Spinal cord (tissue), 10 donors: ENCODE data around the gene NCOA1. TPM values are rescaled to one million over a fixed set of nuclear protein-coding genes. Genes with fewer than 3 reads are reported as not detected.
"Not testable (repeated sequence)": the region's sequence is repeated elsewhere in the genome, so short reads cannot be mapped to it uniquely, and the experiment has no call there.

ENCODE experiments used
- DNase-seq, 6 donors: peaks; one replicate each; pipeline versions ENCODE4 v3.0.0 to v3.0.0-alpha.2; 2013 to 2015; ENCODE audit warnings: low spot score in 6 of 6, low read depth in 4 of 6
- H3K27ac ChIP-seq: one replicate; pipeline ENCODE4 v1.5.1; 2013; ENCODE audit warnings: low read depth, low read length, control low read depth
- H3K27me3 ChIP-seq: one replicate; pipeline ENCODE4 v1.6.1; 2013; ENCODE audit warnings: low read length; ENCODE audit not compliant: control insufficient read depth, insufficient read depth
- H3K36me3 ChIP-seq: one replicate; pipeline ENCODE4 v1.6.1; 2013; ENCODE audit warnings: low read length; ENCODE audit not compliant: control insufficient read depth, insufficient read depth
- H3K4me1 ChIP-seq: one replicate; pipeline ENCODE4 v1.6.1; 2013; ENCODE audit warnings: low read length; ENCODE audit not compliant: control insufficient read depth, insufficient read depth
- H3K4me3 ChIP-seq: one replicate; pipeline ENCODE4 v1.5.1; 2013; ENCODE audit warnings: low read depth, low read length, control low read depth
- H3K9me3 ChIP-seq: one replicate; pipeline ENCODE4 v1.6.1; 2013; ENCODE audit warnings: low read length; ENCODE audit not compliant: control insufficient read depth, insufficient read depth
- WGBS: methylation state at CpG from one replicate; pipeline ENCODE4 v1.1.5; 2013; ENCODE audit warnings: missing lambda C conversion rate; ENCODE audit not compliant: insufficient coverage; 5-methylcytosine and 5-hydroxymethylcytosine counted together
- polyA plus RNA-seq, 2 donors: library from polyadenylated mRNA; unstranded; fragments of 120-200 nt; gene quantifications; one replicate each; pipeline ENCODE4 v1.2.1, GENCODE V29; 2013; ENCODE audit not compliant: insufficient read length in 2 of 2
- total RNA-seq, 2 donors: library from RNA; depleted of rRNA in 1 of 2; stranded (reverse); fragments of 120-200 nt in 1 of 2; fragments of >200 nt in 1 of 2; gene quantifications; one replicate each; pipeline versions ENCODE4 v1.2.3 to v1.2.4, GENCODE V29; 2013 to 2014
- donor health status: healthy.

The NCOA1 gene
- total and polyA plus RNA-seq, 4 donors: 50.3 to 87.7 (median 73.1) TPM

GRCh38 chr2:24457696-24458386 lies 33.2 kb upstream of the NCOA1 start:
- Histone ChIP-seq H3K4me1 (peaks cover 7% of the 10 kb centered on the region), H3K27me3 (no peaks in the 10 kb centered on the region), H3K4me3 (no peak overlapping the region), H3K27ac (no peak overlapping the region), H3K9me3 (no peaks in the 10 kb centered on the region), H3K36me3 (no peaks in the 10 kb centered on the region)
- DNase-seq: no peak
- 80% methylated on average over 2 of the region's 5 CpGs for WGBS

GRCh38 chr2:24459224-24460161 lies 31.6 kb upstream of the NCOA1 start:
- Histone ChIP-seq H3K4me1 (peaks cover 7% of the 10 kb centered on the region), H3K4me3 (no peak overlapping the region), H3K27ac (no peak overlapping the region), H3K9me3 (no peaks in the 10 kb centered on the region), H3K36me3 (no peaks in the 10 kb centered on the region), H3K27me3 (no peaks in the 10 kb centered on the region)
- DNase-seq: peak in 3 of 6 donors; percentile 39 to 92 (median 88)
- WGBS: 41% methylated on average over 4 of the region's 5 CpGs

- H3K27ac ChIP-seq: no peak overlapping the region
- no peaks in the 10 kb centered on the region for H3K9me3 ChIP-seq
- no peaks in the 10 kb centered on the region for H3K36me3 ChIP-seq
- no peak overlapping the region for H3K4me3 ChIP-seq
- DNase-seq: peak in 2 of 6 donors; percentile 26 to 35
- H3K4me1 ChIP-seq: peaks cover 7% of the 10 kb centered on the region
- H3K27me3 ChIP-seq: no peaks in the 10 kb centered on the region
- WGBS: no CpG with 5 or more reads among the region's 2 CpGs
Observed at GRCh38 chr2:24461685-24462084, 29.4 kb upstream of the NCOA1 start.

GRCh38 chr2:24463271-24463670 lies 27.8 kb upstream of the NCOA1 start:
- no peak overlapping the region for H3K4me3 ChIP-seq
- H3K9me3 ChIP-seq: no peaks in the 10 kb centered on the region
- no peaks in the 10 kb centered on the region for H3K27me3 ChIP-seq
- no peaks in the 10 kb centered on the region for H3K36me3 ChIP-seq
- no peak for DNase-seq
- peaks cover 7% of the 10 kb centered on the region for H3K4me1 ChIP-seq
- H3K27ac ChIP-seq: no peak overlapping the region
- 100% methylated on average over 1 of the region's 1 CpG for WGBS

DNA sequence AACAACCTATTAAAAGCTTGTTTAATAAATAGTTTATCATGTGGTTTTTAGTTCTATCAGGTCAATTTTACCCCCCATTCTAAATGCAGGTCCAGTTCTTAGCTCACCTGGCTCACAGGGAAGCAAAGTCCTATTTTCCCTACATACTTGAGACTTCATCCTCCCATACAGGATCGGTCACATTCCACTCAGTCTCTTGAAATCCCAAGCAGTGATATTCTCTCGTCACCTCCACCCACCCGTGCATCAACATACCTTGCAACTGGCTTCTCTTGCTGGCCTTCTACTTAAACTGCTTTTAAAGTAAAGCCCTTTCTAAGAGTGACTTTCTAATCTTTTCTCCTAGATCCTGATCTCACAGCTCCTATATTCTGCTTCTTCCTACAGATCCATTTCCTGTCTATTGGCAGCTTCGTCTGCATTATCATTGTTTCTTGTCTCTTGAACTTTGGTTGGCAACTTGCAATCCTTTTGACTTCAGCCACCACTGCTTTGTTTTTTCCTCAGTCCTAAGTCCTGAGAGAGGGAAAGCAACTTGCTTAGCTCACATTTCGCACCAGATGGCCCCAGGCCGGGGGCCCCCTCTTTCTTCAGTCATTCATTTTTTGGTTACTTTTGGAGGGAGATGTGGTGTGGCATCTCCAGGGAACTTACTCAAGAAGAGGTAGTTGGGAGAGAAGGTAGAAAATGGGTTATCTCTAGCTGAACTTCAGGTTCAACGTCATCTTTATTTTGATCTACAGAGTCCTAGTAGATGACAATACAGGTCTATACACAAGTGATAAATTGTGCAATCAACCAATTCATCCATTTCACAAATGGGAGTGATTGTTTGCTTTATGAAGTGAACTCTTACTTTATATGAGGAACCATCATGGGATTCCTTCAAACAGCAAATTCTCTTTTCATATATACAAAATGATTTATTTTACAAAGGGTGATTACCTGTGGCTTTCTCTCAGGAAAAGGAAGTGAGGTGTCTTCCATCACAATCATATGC lies 23.9 kb upstream of the NCOA1 start:
- H3K4me1 ChIP-seq: no peaks in the 10 kb centered on the region
- no peak overlapping the region for H3K27ac ChIP-seq
- H3K9me3 ChIP-seq: no peaks in the 10 kb centered on the region
- no peak overlapping the region for H3K4me3 ChIP-seq
- no peaks in the 10 kb centered on the region for H3K36me3 ChIP-seq
- 77% methylated on average over 4 of the region's 7 CpGs for WGBS
- no peaks in the 10 kb centered on the region for H3K27me3 ChIP-seq
- no peak for DNase-seq

DNA sequence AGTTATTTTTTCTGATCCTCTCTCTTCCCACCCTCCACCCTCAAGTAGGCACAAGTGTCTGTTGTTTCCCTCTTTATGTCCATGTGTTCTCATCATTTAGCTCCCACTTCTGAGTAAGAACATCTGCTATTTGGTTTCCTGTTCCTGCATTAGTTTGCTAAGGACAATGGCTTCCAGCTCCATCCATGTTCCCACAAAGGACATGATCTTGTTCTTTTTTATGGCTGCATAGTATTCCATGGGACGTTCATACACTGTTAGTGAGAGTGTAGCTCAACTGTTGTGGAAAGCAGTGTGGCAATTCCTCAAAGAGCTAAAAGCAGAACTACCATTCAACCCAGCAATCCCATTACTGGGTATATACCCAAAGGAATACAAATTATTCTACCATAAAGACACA lies 22.6 kb upstream of the NCOA1 start:
- H3K27me3 ChIP-seq, H3K36me3 ChIP-seq, H3K4me1 ChIP-seq, DNase-seq, H3K27ac ChIP-seq, H3K9me3 ChIP-seq, H3K4me3 ChIP-seq: not testable (repeated sequence)
- WGBS: no CpG with 5 or more reads among the region's 1 CpG

DNA sequence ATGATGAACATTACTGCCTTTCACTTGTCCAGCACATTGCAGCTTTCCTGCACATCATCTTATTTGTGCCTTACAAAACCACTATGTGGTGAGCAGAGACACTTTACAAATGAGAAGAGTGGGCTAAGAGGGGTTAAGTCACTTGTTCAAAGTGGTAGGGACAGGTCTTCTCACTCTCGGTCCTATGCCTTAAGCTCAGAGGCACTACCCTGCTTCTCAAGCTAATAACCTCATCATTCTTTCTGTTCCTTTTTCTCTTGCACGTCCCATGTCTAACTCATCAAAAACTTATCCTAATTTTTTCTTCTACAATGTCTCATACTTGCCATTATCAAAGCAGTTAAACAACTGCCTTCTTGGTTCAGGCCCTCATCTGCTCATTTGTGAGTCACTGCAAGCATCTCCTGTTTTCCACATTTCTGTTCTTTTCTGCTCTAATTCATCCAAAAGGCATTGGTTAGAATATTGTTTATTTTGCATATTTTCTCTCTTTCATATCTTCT lies 21.9 kb upstream of the NCOA1 start:
- H3K4me1 ChIP-seq: no peaks in the 10 kb centered on the region
- no peaks in the 10 kb centered on the region for H3K27me3 ChIP-seq
- no peaks in the 10 kb centered on the region for H3K36me3 ChIP-seq
- no peaks in the 10 kb centered on the region for H3K9me3 ChIP-seq
- H3K27ac ChIP-seq: no peak overlapping the region
- WGBS: 70% methylated on average over 2 of the region's 2 CpGs
- H3K4me3 ChIP-seq: no peak overlapping the region
- DNase-seq: no peak

DNA sequence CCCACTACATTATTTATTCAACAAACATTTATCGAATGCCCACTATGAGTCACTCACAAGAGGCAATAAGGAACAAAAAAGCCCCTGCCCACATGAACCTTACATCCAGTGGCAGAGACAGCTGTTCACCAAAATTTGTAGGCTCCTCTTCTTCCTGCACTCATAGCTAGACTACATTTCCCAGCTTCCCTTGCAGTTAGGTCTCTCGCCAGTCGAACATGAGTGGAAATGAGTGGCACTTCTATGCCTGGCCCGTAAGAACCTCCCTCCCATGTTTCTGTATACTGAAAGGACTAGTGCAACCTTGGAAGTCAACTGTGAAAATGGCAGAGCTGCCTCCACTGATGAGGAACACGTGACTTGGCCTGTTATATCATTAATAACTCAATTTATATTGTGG lies 19.4 kb upstream of the NCOA1 start:
- 100% methylated on average over 1 of the region's 5 CpGs for WGBS
- Histone ChIP-seq H3K9me3 (no peaks in the 10 kb centered on the region), H3K27me3 (no peaks in the 10 kb centered on the region), H3K27ac (no peak overlapping the region), H3K36me3 (no peaks in the 10 kb centered on the region), H3K4me1 (no peaks in the 10 kb centered on the region), H3K4me3 (no peak overlapping the region)
- DNase-seq: no peak

DNA sequence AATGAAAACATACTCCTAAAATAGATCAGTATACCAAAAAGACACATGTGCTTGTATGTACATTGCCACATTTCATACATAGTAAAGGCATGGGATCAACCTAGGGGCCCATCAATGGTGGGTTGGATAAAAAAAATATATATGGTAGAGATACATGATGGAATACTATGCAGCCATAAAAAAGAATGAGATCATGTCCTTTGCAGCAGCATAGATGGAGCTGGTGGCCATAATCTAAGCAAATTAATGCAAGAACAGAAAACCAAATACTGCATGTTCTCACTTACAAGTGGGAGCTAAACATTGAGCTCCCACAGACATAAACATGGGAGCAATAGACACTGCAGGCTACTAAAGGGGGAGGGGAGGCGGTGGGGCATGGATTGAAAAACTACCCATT lies 18.6 kb upstream of the NCOA1 start:
- Histone ChIP-seq H3K27ac (no peak overlapping the region), H3K36me3 (no peaks in the 10 kb centered on the region), H3K4me3 (no peak overlapping the region), H3K4me1 (no peaks in the 10 kb centered on the region), H3K9me3 (no peaks in the 10 kb centered on the region), H3K27me3 (no peaks in the 10 kb centered on the region)
- WGBS: no CpG with 5 or more reads among the region's 1 CpG
- DNase-seq: no peak
